GM23338 (cell line): Measurements from ENCODE around the gene KLHDC9. TPM values are rescaled to one million over a fixed set of nuclear protein-coding genes. Genes with fewer than 3 reads are reported as not detected.

Experiments used
- ATAC-seq: fragments of 200-7000 bp; cut with Tn5 transposase; 3 replicates; pipeline ENCODE4 v1.9.1; 2020
- DNase-seq: peaks from one replicate; pipeline ENCODE4 v3.0.0-alpha.2; 2015; ENCODE audit warnings: low spot score
- H2AFZ ChIP-seq: fragments of 200-600 bp; sonication (generic); 2 replicates; pipeline ENCODE4 v1.8.0; 2016; ENCODE audit warnings: antibody characterized with exemption, mild to moderate bottlenecking, moderate library complexity
- H3F3A ChIP-seq: fragments of 200-600 bp; sonication (generic); replicated peaks from 2 replicates; pipeline ENCODE4 v1.8.0; 2017; ENCODE audit warnings: antibody characterized with exemption, mixed run types, low read depth
- H3K27ac ChIP-seq: fragments of 200-600 bp; sonication (generic); 2 replicates; pipeline ENCODE4 v1.6.1; 2016; ENCODE audit warnings: low read depth
- H3K27me3 ChIP-seq: fragments of 200-600 bp; sonication (generic); 2 replicates; pipeline ENCODE4 v1.8.0; 2016; ENCODE audit warnings: mild to moderate bottlenecking, mixed run types, moderate library complexity; ENCODE audit not compliant: insufficient read depth
- H3K36me3 ChIP-seq: fragments of 200-600 bp; sonication (generic); 2 replicates; pipeline ENCODE4 v1.8.0; 2016; ENCODE audit warnings: mild to moderate bottlenecking; ENCODE audit not compliant: insufficient read depth
- H3K4me1 ChIP-seq: fragments of 200-600 bp; sonication (generic); 2 replicates; pipeline ENCODE4 v1.8.0; 2016; ENCODE audit warnings: mild to moderate bottlenecking, moderate library complexity; ENCODE audit not compliant: insufficient read depth
- H3K4me2 ChIP-seq: fragments of 200-600 bp; sonication (generic); 2 replicates; pipeline ENCODE4 v1.7.1; 2017; ENCODE audit warnings: mixed run types
- H3K4me3 ChIP-seq: fragments of 200-600 bp; sonication (generic); 2 replicates; pipeline ENCODE4 v1.6.1; 2016; ENCODE audit warnings: mixed run types
- H3K79me2 ChIP-seq: fragments of 200-600 bp; sonication (generic); replicated peaks from 2 replicates; pipeline ENCODE4 v1.8.0; 2017; ENCODE audit warnings: mild to moderate bottlenecking; ENCODE audit not compliant: insufficient read depth
- H3K9me2 ChIP-seq: fragments of 200-600 bp; sonication (generic); 2 replicates; pipeline ENCODE4 v1.8.0; 2017; ENCODE audit not compliant: insufficient read depth
- H4K20me1 ChIP-seq: fragments of 200-600 bp; sonication (generic); replicated peaks from 2 replicates; pipeline ENCODE4 v1.8.0; 2017; ENCODE audit warnings: mild to moderate bottlenecking; ENCODE audit not compliant: insufficient read depth
- H3K27ac Mint-ChIP-seq: 2 replicates; pipeline ENCODE4 v1.8.0; 2020; ENCODE audit warnings: inconsistent platforms, mild to moderate bottlenecking, moderate library complexity, mixed read lengths
- H3K27me3 Mint-ChIP-seq: 3 replicates; pipeline ENCODE4 v1.8.0; 2022; ENCODE audit warnings: low read depth, mild to moderate bottlenecking, moderate library complexity, mixed read lengths, inconsistent platforms; ENCODE audit not compliant: insufficient read depth, poor library complexity
- H3K36me3 Mint-ChIP-seq: 3 replicates; pipeline ENCODE4 v1.8.0; 2021; ENCODE audit warnings: low read depth, mild to moderate bottlenecking, inconsistent platforms, moderate library complexity, mixed read lengths
- H3K4me1 Mint-ChIP-seq: 3 replicates; pipeline ENCODE4 v1.8.0; 2020; ENCODE audit warnings: mild to moderate bottlenecking, inconsistent platforms, mixed read lengths
- H3K4me3 Mint-ChIP-seq: 3 replicates; pipeline ENCODE4 v1.8.0; 2021; ENCODE audit warnings: moderate library complexity, mild to moderate bottlenecking, inconsistent platforms, mixed read lengths
- H3K9me3 Mint-ChIP-seq: 3 replicates; pipeline ENCODE4 v1.8.0; 2020; ENCODE audit warnings: moderate library complexity, mild to moderate bottlenecking, inconsistent platforms, mixed read lengths
- ETS1 ChIP-seq: IDR thresholded peaks from 2 replicates; pipeline ENCODE4 v1.6.1; 2016; ENCODE audit warnings: antibody characterized with exemption
- NANOG ChIP-seq: IDR thresholded peaks from 2 replicates; pipeline ENCODE4 v1.6.1; 2016; ENCODE audit warnings: antibody characterized with exemption, borderline replicate concordance
- POLR2AphosphoS5 ChIP-seq: IDR thresholded peaks from 2 replicates; pipeline ENCODE4 v1.6.1; 2016; ENCODE audit warnings: antibody characterized with exemption, low read depth
- ZNF331 ChIP-seq: fragments of 250-450 bp; sonication (Bioruptor Pico); IDR thresholded peaks from 2 replicates; pipeline ENCODE4 v1.5.0; 2020; ENCODE audit warnings: low read depth, mild to moderate bottlenecking, moderate library complexity
- polyA plus RNA-seq: library from polyadenylated mRNA; unstranded; fragments of >200 nt; fragmentation: Nextera tagmentation; extraction: Ambion mirVana; gene quantifications from 2 replicates; pipeline ENCODE4 v1.2.1, GENCODE V29; 2016
- small RNA-seq: library from RNA; depleted of rRNA; stranded (forward); fragments of <200 nt; gene quantifications from one replicate; pipeline ENCODE3, GENCODE V24; 2014; ENCODE audit warnings: low replicate concordance
- total RNA-seq: library from RNA; depleted of rRNA; stranded (reverse); fragments of >200 nt; shearing (Covaris generic); gene quantifications from 2 replicates; pipeline ENCODE4 v1.2.3, GENCODE V29; 2014; rRNA removed
- TF ChIP-seq, protein P1 (sequence below): IDR thresholded peaks from one replicate; pipeline ENCODE4 v1.6.1; 2018; ENCODE audit warnings: antibody characterized with exemption; ENCODE audit not compliant: unreplicated experiment

The KLHDC9 gene
- total and polyA plus RNA-seq, 2 experiments from 2014 or later, result 5.6 to 6.6 TPM

GRCh38 chr1:161140755-161141400 is 42.7 kb downstream of the KLHDC9 start:
- no peak overlapping the region for H3K4me2 ChIP-seq

DNA sequence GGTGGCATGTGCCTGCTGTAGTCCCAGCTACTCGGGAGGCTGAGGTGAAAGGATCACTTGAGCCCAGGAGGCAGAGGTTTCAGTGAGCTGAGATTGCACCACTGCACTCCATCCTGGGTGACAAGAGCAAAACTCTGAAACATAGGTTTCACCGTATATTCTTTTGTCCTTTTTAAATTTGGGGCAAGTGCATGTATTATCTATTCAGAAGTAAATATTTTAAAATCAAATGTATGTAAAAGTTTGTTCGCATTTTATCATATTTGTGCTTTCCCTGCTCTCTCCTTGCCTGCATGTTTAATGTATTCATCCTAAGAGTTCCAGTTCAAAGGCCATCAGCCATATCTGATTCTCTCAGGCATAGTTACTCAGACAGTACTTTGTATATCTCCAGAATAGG is 47.7 kb downstream of the KLHDC9 start:
- Mint-ChIP-seq H3K9me3 (no peaks in the 10 kb centered on the region), H3K36me3 (no peaks in the 10 kb centered on the region), H3K27me3 (peaks cover 3% of the 10 kb centered on the region), H3K27ac (no peak overlapping the region), H3K4me1 (no peaks in the 10 kb centered on the region), H3K4me3 (no peak overlapping the region)
- no peaks in the 10 kb centered on the region for H3K79me2 ChIP-seq
- H3K9me2 ChIP-seq, result no peaks in the 10 kb centered on the region
- no peak overlapping the region for H3K27ac ChIP-seq
- no peaks in the 10 kb centered on the region for H3F3A ChIP-seq
- H3K4me3 ChIP-seq, result no peak overlapping the region
- H3K36me3 ChIP-seq, result no peaks in the 10 kb centered on the region
- no peak overlapping the region for H2AFZ ChIP-seq
- DNase-seq (no peak), ATAC-seq (no peak)
- no peaks in the 10 kb centered on the region for H3K27me3 ChIP-seq
- TF ChIP-seq, protein P1, sequence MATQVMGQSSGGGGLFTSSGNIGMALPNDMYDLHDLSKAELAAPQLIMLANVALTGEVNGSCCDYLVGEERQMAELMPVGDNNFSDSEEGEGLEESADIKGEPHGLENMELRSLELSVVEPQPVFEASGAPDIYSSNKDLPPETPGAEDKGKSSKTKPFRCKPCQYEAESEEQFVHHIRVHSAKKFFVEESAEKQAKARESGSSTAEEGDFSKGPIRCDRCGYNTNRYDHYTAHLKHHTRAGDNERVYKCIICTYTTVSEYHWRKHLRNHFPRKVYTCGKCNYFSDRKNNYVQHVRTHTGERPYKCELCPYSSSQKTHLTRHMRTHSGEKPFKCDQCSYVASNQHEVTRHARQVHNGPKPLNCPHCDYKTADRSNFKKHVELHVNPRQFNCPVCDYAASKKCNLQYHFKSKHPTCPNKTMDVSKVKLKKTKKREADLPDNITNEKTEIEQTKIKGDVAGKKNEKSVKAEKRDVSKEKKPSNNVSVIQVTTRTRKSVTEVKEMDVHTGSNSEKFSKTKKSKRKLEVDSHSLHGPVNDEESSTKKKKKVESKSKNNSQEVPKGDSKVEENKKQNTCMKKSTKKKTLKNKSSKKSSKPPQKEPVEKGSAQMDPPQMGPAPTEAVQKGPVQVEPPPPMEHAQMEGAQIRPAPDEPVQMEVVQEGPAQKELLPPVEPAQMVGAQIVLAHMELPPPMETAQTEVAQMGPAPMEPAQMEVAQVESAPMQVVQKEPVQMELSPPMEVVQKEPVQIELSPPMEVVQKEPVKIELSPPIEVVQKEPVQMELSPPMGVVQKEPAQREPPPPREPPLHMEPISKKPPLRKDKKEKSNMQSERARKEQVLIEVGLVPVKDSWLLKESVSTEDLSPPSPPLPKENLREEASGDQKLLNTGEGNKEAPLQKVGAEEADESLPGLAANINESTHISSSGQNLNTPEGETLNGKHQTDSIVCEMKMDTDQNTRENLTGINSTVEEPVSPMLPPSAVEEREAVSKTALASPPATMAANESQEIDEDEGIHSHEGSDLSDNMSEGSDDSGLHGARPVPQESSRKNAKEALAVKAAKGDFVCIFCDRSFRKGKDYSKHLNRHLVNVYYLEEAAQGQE, result no peak
- no peak for TF ChIP-seq NANOG
- no peak for TF ChIP-seq ZNF331 (CRISPR knock-in tag)
- no peaks in the 10 kb centered on the region for H3K4me1 ChIP-seq
- H4K20me1 ChIP-seq, result no peaks in the 10 kb centered on the region
- no peak overlapping the region for H3K4me2 ChIP-seq

More at GRCh38 chr1:161140755-161141400, 42.7 kb downstream of the KLHDC9 start:
- Histone ChIP-seq H3F3A (no peaks in the 10 kb centered on the region; the same call in 1 of the 2 replicates), H3K4me3 (no peak overlapping the region), H3K79me2 (0 out of 2 replicates have a peak, but pooled peaks cover 1% of the 10 kb centered on the region), H3K36me3 (no peaks in the 10 kb centered on the region), H3K4me1 (0 out of 2 replicates have a peak, but pooled peaks cover 8% of the 10 kb centered on the region), H3K27me3 (no peaks in the 10 kb centered on the region), H3K27ac (no peak overlapping the region), H4K20me1 (no peaks in the 10 kb centered on the region; the same call in 1 of the 2 replicates), H3K9me2 (no peaks in the 10 kb centered on the region), H2AFZ (no peak overlapping the region)
- no peak overlapping the region for H3K4me3 Mint-ChIP-seq
- H3K4me1 Mint-ChIP-seq, result peaks cover 4% of the 10 kb centered on the region; the same call in 2 of the 3 replicates
- H3K27ac Mint-ChIP-seq, result no peak overlapping the region
- TF ChIP-seq ETS1 (no peak), POLR2AphosphoS5 (no peak)
- DNase-seq, result no peak
- peaks cover 3% of the 10 kb centered on the region for H3K27me3 Mint-ChIP-seq
- ATAC-seq, result no peak
- no peaks in the 10 kb centered on the region for H3K9me3 Mint-ChIP-seq
- no peaks in the 10 kb centered on the region for H3K36me3 Mint-ChIP-seq

Small RNA genes lying within 50 kb of the gene (small RNA-seq; reads per million reads assigned to genes)
- not detected for gene RF01225

Other genes starting within 250 kb of the KLHDC9 start
- gene CD244, start 235.5 kb upstream of the KLHDC9 start, total RNA-seq, result not detected in 2 replicates
- not detected in 2 replicates for gene CD244, start 235.5 kb upstream of the KLHDC9 start, polyA plus RNA-seq
- gene ITLN1, start 213.2 kb upstream of the KLHDC9 start, total RNA-seq, result not detected in 2 replicates
- gene ITLN1, start 213.2 kb upstream of the KLHDC9 start, polyA plus RNA-seq, result not detected in 2 replicates
- 7.0 and 12.8 TPM in 2 replicates for gene ITLN2, start 143.6 kb upstream of the KLHDC9 start, total RNA-seq
- 7.2 and 8.0 TPM in 2 replicates for gene ITLN2, start 143.6 kb upstream of the KLHDC9 start, polyA plus RNA-seq
- 169 and 194 TPM in 2 replicates for gene F11R, start 77.2 kb upstream of the KLHDC9 start, total RNA-seq
- gene F11R, start 77.2 kb upstream of the KLHDC9 start, polyA plus RNA-seq, result 51.0 and 51.8 TPM in 2 replicates
- 94.9 and 102 TPM in 2 replicates for gene TSTD1, start 59.4 kb upstream of the KLHDC9 start, total RNA-seq
- gene TSTD1, start 59.4 kb upstream of the KLHDC9 start, polyA plus RNA-seq, result 244 and 257 TPM in 2 replicates
- 71.7 and 74.8 TPM in 2 replicates for gene USF1, start 52.4 kb upstream of the KLHDC9 start, total RNA-seq
- gene USF1, start 52.4 kb upstream of the KLHDC9 start, polyA plus RNA-seq, result 23.6 and 23.8 TPM in 2 replicates
- gene ARHGAP30, start 28.5 kb upstream of the KLHDC9 start, total RNA-seq, result 0.19 TPM in 1 of 2 replicates, not detected in the other
- 0.45 and 1.0 TPM in 2 replicates for gene ARHGAP30, start 28.5 kb upstream of the KLHDC9 start, polyA plus RNA-seq
- gene NECTIN4, start 8.8 kb upstream of the KLHDC9 start, total RNA-seq, result not detected in 2 replicates
- gene NECTIN4, start 8.8 kb upstream of the KLHDC9 start, polyA plus RNA-seq, result 0.16 and 0.42 TPM in 2 replicates
- gene PFDN2, start 19.7 kb downstream of the KLHDC9 start, total RNA-seq, result 19.7 and 45.6 TPM in 2 replicates
- gene PFDN2, start 19.7 kb downstream of the KLHDC9 start, polyA plus RNA-seq, result 352 and 395 TPM in 2 replicates
- gene NIT1, start 19.7 kb downstream of the KLHDC9 start, total RNA-seq, result 29.7 and 35.9 TPM in 2 replicates
- 38.0 and 43.0 TPM in 2 replicates for gene NIT1, start 19.7 kb downstream of the KLHDC9 start, polyA plus RNA-seq
- gene DEDD, start 34.3 kb downstream of the KLHDC9 start, total RNA-seq, result 30.2 and 35.3 TPM in 2 replicates
- 20.7 and 22.8 TPM in 2 replicates for gene DEDD, start 34.3 kb downstream of the KLHDC9 start, polyA plus RNA-seq
- 41.4 and 57.5 TPM in 2 replicates for gene UFC1, start 55.6 kb downstream of the KLHDC9 start, total RNA-seq
- 74.5 and 77.0 TPM in 2 replicates for gene UFC1, start 55.6 kb downstream of the KLHDC9 start, polyA plus RNA-seq
- 17.0 and 25.6 TPM in 2 replicates for gene USP21, start 61.1 kb downstream of the KLHDC9 start, total RNA-seq
- 17.9 and 20.0 TPM in 2 replicates for gene USP21, start 61.1 kb downstream of the KLHDC9 start, polyA plus RNA-seq
- gene PPOX, start 68.1 kb downstream of the KLHDC9 start, total RNA-seq, result 24.7 and 26.5 TPM in 2 replicates
- gene PPOX, start 68.1 kb downstream of the KLHDC9 start, polyA plus RNA-seq, result 39.6 and 46.2 TPM in 2 replicates
- gene B4GALT3, start 79.1 kb downstream of the KLHDC9 start, total RNA-seq, result 32.4 and 35.8 TPM in 2 replicates
- gene B4GALT3, start 79.1 kb downstream of the KLHDC9 start, polyA plus RNA-seq, result 23.3 and 24.2 TPM in 2 replicates
- gene ADAMTS4, start 100.7 kb downstream of the KLHDC9 start, total RNA-seq, result 4.7 and 5.2 TPM in 2 replicates
- gene ADAMTS4, start 100.7 kb downstream of the KLHDC9 start, polyA plus RNA-seq, result 1.3 and 1.7 TPM in 2 replicates
- gene NDUFS2, start 104.0 kb downstream of the KLHDC9 start, total RNA-seq, result 94.7 and 131 TPM in 2 replicates
- gene NDUFS2, start 104.0 kb downstream of the KLHDC9 start, polyA plus RNA-seq, result 54.0 and 56.7 TPM in 2 replicates
- 0.74 TPM in 1 of 2 replicates, not detected in the other for gene FCER1G, start 116.9 kb downstream of the KLHDC9 start, total RNA-seq
- gene FCER1G, start 116.9 kb downstream of the KLHDC9 start, polyA plus RNA-seq, result 0.57 and 1.1 TPM in 2 replicates
- gene APOA2, start 125.3 kb downstream of the KLHDC9 start, total RNA-seq, result not detected in 2 replicates
- 2.7 TPM in 1 of 2 replicates, not detected in the other for gene APOA2, start 125.3 kb downstream of the KLHDC9 start, polyA plus RNA-seq
- 12.9 and 22.3 TPM in 2 replicates for gene TOMM40L, start 127.7 kb downstream of the KLHDC9 start, total RNA-seq
- 5.9 and 6.8 TPM in 2 replicates for gene TOMM40L, start 127.7 kb downstream of the KLHDC9 start, polyA plus RNA-seq
- not detected in 2 replicates for gene NR1I3, start 139.8 kb downstream of the KLHDC9 start, total RNA-seq
- gene NR1I3, start 139.8 kb downstream of the KLHDC9 start, polyA plus RNA-seq, result 0.40 and 0.50 TPM in 2 replicates
- gene PCP4L1, start 160.4 kb downstream of the KLHDC9 start, total RNA-seq, result 1.4 and 3.8 TPM in 2 replicates
- gene PCP4L1, start 160.4 kb downstream of the KLHDC9 start, polyA plus RNA-seq, result 1.7 and 2.2 TPM in 2 replicates
- 1.6 and 1.9 TPM in 2 replicates for gene MPZ, start 211.6 kb downstream of the KLHDC9 start, total RNA-seq
- 2.2 and 4.0 TPM in 2 replicates for gene MPZ, start 211.6 kb downstream of the KLHDC9 start, polyA plus RNA-seq
- 84.4 and 126 TPM in 2 replicates for gene SDHC, start 216.0 kb downstream of the KLHDC9 start, total RNA-seq
- gene SDHC, start 216.0 kb downstream of the KLHDC9 start, polyA plus RNA-seq, result 107 and 141 TPM in 2 replicates